Colonic mucosa (tissue), 4 donors: ENCODE data around the gene MPND. TPM values are rescaled to one million over a fixed set of nuclear protein-coding genes. Genes with fewer than 3 reads are reported as not detected.

Experiments used
- DNase-seq: peaks from one replicate; pipeline ENCODE4 v3.0.0-alpha.2; 2020
- H3K27ac ChIP-seq: fragments of 200-600 bp; one replicate; pipeline ENCODE4 v1.8.0; 2021
- H3K27me3 ChIP-seq: fragments of 200-600 bp; one replicate; pipeline ENCODE4 v1.8.0; 2021
- H3K36me3 ChIP-seq: fragments of 200-600 bp; one replicate; pipeline ENCODE4 v1.8.0; 2021
- H3K4me1 ChIP-seq: fragments of 200-600 bp; one replicate; pipeline ENCODE4 v1.8.0; 2021; ENCODE audit warnings: mild to moderate bottlenecking
- H3K4me3 ChIP-seq: fragments of 200-600 bp; one replicate; pipeline ENCODE4 v1.8.0; 2021
- H3K9ac ChIP-seq, 2 donors: one replicate each; pipeline ENCODE4 v1.7.0; 2013; ENCODE audit warnings: control low read depth in 2 of 2, low read depth in 2 of 2, low read length in 2 of 2
- H3K9me3 ChIP-seq: fragments of 200-600 bp; one replicate; pipeline ENCODE4 v1.8.0; 2021
- CTCF ChIP-seq: fragments of 200-600 bp; IDR thresholded peaks from one replicate; pipeline ENCODE4 v1.8.0; 2022; ENCODE audit warnings: antibody characterized with exemption, mild to moderate bottlenecking
- intact Hi-C: fragments of 100-400 bp; cut with DNase I; formaldehyde crosslinking; loops from one replicate; pipeline ENCODE4 v1.14.1; 2022
- total RNA-seq, 2 donors: library from RNA; stranded (reverse); fragmentation: NEBNext Ultra II Directional in 1 of 2; extraction: Animal tissue kit (Norgen Biotek cat#: 25700) in 1 of 2; gene quantifications; one replicate each; pipeline ENCODE4 v1.2.1, GENCODE V29; 2021
- donor health status: healthy.
- donor health status: DM: no; HTN: no; CAD: no.
- donor health status: DM: no; HTN: no; CAD: no.

MPND gene
- total RNA-seq, 2 donors from 2014 or later, result 38.0 to 63.2 TPM

DNA sequence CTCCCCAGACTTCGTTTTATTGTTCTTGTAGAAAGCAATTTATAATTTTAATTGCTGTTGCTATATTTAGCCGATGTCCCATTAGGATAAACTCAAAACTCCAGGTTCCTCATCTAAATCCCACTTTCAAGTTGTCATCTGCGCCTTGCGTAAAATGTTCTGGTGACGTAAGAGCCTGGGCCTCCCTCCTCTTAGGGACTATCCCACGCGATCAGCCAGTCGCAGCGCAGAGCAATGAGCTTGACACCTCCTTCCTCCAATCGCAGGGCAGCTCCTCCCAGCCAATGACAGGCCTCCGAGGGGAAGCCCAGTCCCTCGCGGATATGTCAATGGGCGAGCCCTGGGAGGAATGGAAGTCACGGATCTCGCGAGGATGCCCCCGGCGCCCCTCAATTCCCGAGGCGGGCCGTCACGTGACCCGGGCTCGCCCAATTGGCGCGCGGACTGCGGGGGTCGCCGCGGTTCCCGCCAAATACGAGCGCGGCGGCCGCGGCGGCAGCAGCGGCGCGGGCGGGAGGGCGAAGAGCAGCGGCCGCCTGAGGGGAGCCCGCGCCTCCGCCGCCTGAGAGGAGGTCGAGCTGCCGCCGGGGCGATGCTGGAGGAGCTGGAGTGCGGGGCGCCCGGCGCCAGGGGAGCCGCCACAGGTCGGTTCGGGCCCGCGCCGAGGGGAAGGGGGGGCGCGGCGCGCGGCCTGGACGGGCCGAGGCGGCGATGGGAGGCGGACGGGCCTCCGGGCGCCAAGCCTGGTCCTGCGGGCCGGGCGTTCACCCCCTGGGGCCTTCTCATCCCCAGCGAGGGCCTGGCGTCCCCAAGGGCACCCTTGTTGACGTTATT is 59.0 kb downstream of the MPND start, which contains the start of gene CHAF1A:
CHAF1A (plus strand) TSS at position 470 of the 834 bp plus-strand sequence; CDS start at position 593, 123 bp downstream.
- Histone ChIP-seq H3K27me3 (no peaks in the 10 kb centered on the region), H3K4me1 (peaks cover 13% of the 10 kb centered on the region), H3K4me3 (peak within 1 kb of the TSS; percentile 96), H3K36me3 (no peaks in the 10 kb centered on the region), H3K9me3 (no peaks in the 10 kb centered on the region), H3K9ac (peak within 1 kb of the TSS; percentile 64 to 89), H3K27ac (peak within 1 kb of the TSS; percentile 84)
- intact Hi-C loops, result loop anchor here (10.0 kb wide), 1 partner anchor 52 kb away; the partner anchor contains the start of gene UBXN6
- peak; percentile 100 for DNase-seq
- no peak for TF ChIP-seq CTCF

- H3K27ac ChIP-seq, result peak overlapping the region; percentile 47
- DNase-seq, result peak; percentile 34
- peak overlapping the region; percentile 64 to 89 for H3K9ac ChIP-seq
- no peak for TF ChIP-seq CTCF
- H3K36me3 ChIP-seq, result no peaks in the 10 kb centered on the region
- H3K4me3 ChIP-seq, result peak overlapping the region; percentile 96
- H3K27me3 ChIP-seq, result no peaks in the 10 kb centered on the region
- peaks cover 13% of the 10 kb centered on the region for H3K4me1 ChIP-seq
- H3K9me3 ChIP-seq, result no peaks in the 10 kb centered on the region
- intact Hi-C loops, result loop anchor here (10.0 kb wide), 1 partner anchor 52 kb away; the partner anchor contains the start of gene UBXN6
Measured at GRCh38 chr19:4403005-4403761, 59.8 kb downstream of the MPND start.

DNA sequence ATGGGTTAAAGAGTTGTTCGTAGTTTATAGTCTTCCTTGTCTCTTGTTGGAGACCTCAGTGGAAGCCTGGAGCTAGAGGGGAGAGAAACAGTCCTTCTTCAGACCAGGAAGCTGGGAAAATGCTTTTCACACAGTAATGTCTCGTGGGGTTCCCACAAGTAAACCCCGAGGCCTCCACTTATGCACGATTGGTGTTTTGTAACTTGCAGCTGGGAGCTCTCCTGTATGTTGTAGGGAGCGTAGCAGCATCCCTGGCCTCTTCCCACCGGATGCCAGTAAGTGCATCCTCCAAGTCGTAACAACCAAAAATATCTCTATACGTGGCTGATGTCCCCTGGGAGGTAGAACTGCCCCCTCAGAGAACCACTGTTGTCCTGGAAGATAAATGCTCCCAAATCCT is 62.6 kb downstream of the MPND start:
- Histone ChIP-seq H3K4me3 (no peak overlapping the region), H3K4me1 (peaks cover 7% of the 10 kb centered on the region), H3K9ac (no peak overlapping the region), H3K36me3 (no peaks in the 10 kb centered on the region), H3K9me3 (no peaks in the 10 kb centered on the region), H3K27ac (no peak overlapping the region), H3K27me3 (no peaks in the 10 kb centered on the region)
- no peak for DNase-seq
- TF ChIP-seq CTCF, result no peak
- intact Hi-C loops, result loop anchor here (10.0 kb wide), 1 partner anchor 49 kb away; the partner anchor contains the start of gene UBXN6

DNA sequence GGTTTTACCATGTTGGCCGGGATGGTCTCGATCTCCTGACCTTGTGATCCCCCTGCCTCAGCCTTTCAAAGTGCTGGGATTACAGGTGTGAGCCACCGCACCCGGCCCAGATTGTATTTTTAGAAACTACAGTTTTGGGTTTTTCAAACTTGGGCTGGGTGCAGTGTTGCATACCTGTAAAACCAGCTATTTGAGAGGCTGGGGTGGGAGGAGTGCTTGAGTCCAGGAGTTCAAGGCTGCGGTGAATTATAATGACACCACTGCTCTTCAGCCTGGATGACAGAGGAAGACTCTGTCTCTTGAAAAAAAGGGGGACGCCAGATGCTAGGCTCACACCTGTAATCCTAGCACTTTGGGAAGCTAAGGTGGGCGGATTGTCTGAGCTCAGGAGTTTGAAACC is 63.3 kb downstream of the MPND start:
- no peak for TF ChIP-seq CTCF
- no peak for DNase-seq
- Histone ChIP-seq H3K9me3 (no peaks in the 10 kb centered on the region), H3K36me3 (no peaks in the 10 kb centered on the region), H3K4me3 (no peak overlapping the region), H3K27me3 (no peaks in the 10 kb centered on the region), H3K4me1 (peaks cover 7% of the 10 kb centered on the region), H3K9ac (no peak overlapping the region), H3K27ac (no peak overlapping the region)
- intact Hi-C loops, result loop anchor here (10.0 kb wide), 1 partner anchor 48 kb away; the partner anchor contains the start of gene UBXN6
